ENCODE data around the gene MYT1.

- TF ChIP-seq CTCF (IDR thresholded peaks at IDR 0.05) = no peak
- no peak for TF ChIP-seq EZH2 (IDR thresholded peaks at IDR 0.05)
- no peak for TF ChIP-seq EZH2phosphoT487 (IDR thresholded peaks at IDR 0.05)
Measured at GRCh38 chr20:64244870-64245603, 80.8 kb downstream of the MYT1 start.

Data from neural progenitor cell (in vitro differentiated cells).